ENCODE data around the gene TSKS.
A peak's percentile ranks its signal among the peaks of the same experiment; 100 is the strongest.
"Not testable (repeated sequence)": the region's sequence is repeated elsewhere in the genome, so short reads cannot be mapped to it uniquely, and the experiment has no call there.

The TSKS gene

GRCh38 chr19:49766007-49766929, 3.2 kb upstream of the TSKS start:
- DNase-seq: peak; percentile 98

DNA sequence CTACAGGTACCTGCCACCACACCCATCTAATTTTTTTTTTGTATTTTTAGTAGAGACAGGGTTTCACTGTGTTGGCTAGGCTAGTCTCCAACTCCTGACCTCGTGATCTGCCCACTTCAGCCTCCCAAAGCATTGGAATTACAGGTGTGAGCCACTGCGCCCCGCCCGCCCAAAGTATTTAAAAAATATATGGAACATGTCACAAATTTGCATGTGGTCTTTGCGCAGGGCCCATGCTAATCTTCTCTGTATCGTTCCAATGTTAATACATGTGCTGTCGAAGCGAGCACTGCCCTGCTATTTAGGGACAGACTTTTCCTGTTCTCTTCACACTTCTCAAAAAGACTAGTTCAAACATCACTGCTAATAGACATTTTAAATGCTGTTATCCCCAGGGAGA, 1.2 kb upstream of the TSKS start:
- DNase-seq: no peak

- no peak for DNase-seq
Measured at GRCh38 chr19:49761625-49762311, 1.3 kb downstream of the TSKS start.

DNA sequence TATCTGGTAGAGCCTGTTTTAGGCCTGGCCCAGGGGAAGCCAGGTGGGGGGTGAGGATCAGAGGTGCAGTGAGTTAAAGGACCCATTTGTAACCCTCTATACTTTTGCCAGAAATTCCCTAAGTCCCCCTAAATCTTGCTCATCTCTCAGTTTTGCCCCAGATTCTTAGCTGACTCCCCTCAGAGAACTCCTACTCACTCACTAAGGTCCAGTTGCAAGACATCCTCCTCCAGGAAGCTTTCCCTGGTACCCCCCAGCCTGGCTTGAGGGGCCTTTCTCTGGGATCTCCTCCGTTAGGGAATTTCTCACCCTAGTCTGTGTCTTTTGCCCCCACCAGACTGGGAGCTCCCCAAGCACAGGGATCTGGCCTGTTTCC, 1.9 kb downstream of the TSKS start:
- DNase-seq: no peak

GRCh38 chr19:49758292-49758691, 4.8 kb downstream of the TSKS start:
- DNase-seq: no peak

- no peak for DNase-seq
Measured at GRCh38 chr19:49755956-49756355, 7.2 kb downstream of the TSKS start.

DNA sequence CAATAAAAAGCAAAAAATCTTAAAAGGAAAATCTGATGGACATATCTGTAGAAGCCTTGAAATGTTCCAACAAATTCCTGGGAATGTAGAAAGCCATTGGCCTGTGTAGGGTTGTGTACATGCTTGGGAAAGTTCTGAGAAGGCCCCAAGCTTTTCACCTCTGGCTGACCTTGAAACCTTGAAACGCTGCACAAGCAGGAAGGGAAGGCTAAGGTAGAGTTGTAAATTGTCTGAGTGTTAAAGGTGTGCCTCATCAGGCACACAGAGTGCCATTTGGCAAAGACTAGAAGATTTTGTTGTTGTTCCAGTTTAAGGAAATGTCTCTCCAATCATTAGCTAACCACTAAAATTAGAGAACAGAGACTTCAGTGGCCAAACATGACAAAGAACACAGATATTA, 10.4 kb downstream of the TSKS start:
- no peak for DNase-seq

- DNase-seq: no peak
Measured at GRCh38 chr19:49749771-49750170, 13.3 kb downstream of the TSKS start.

GRCh38 chr19:49749055-49749716, 13.9 kb downstream of the TSKS start:
- peak in 1 of 2 experiments; percentile 5 for DNase-seq

DNA sequence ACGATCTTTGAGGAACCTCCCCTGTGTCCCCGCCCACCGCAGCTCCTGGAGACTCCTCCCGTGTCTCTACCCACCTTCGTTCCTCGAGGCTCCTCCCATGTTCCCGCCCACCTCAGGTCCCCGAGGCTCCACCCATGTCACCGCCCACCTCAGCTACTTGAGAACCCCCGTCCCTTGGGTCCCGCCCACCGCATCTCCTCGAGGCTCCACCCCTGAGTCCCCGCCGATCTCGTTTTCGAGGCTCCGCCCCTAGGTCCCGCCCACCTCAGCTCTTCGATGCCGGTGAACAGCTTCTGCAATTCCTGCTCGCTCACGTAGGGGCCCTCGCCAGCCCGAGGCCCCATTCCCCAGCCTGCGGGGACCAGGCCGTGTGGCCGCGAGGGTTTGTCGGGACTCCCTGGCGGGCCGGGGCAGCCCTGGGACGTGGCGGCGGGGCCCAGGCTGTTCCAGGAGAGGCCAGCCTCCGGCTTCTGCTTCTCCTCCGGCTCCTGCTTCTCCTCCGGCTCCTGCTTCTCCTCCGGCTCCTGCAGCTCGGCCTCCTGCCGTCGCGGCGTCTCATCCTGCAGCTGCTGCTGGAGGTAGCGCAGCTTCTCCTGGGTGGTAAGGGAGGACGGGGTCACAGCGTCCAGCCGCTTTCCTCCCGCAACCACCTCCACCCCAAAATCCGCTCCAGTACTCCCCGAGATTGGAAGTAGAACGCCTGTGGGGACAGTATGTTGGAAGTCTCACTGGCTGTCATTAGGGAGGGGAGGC, 16.7 kb downstream of the TSKS start:
- DNase-seq: no peak

GRCh38 chr19:49744946-49745381, 18.1 kb downstream of the TSKS start:
- DNase-seq: no peak

DNA sequence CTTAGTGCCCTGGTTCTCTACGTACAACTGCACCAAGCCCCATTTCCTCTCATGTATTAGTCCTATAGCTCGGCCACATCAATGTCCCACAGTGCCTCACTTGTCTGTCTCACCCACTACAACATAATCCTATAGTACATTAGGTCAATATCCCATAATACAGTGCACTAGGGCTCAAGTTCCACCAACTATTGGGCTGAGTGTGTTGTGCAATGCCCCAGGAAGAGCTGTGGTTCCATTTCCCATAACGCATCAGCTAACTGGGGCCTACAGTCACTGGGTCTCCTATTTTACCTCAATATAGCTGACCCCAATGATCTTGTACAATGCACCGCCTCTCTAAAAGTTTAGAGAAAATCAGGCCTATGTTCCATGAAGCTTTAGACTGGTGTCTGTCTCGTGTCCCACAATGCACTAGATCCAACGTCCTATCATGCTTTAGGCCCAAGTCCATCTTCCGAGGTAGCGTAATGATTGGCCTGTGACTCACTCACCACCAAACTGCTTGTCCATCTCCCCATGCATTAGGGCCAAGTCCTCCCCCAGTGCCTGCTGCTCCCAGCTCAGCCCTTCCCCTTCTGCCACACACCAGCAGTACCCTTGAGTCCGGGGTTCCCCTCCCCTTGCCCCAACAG, 21.8 kb downstream of the TSKS start:
- DNase-seq: no peak

- no peak for DNase-seq
Measured at GRCh38 chr19:49739933-49740332, 23.2 kb downstream of the TSKS start.

DNA sequence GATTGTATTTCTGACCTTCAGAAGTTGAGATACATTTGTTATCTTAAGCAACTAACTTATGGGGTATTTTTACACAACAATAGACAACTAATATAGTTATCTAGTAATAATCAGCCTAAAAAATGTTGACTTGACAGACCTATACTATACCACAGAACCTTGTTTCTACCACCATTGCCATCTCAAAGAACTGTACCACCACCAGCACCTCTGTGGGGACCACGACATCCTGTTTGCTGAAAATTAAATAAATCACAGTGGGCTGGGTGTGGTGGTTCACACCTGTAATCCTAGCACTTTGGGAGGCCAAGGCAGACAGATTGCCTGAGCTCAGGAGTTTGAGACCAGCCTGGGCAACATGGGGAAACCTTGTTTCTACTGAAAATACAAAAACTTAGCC, 24.0 kb downstream of the TSKS start:
- no peak for DNase-seq

- DNase-seq: no peak
Measured at GRCh38 chr19:49738268-49738667, 24.8 kb downstream of the TSKS start.

DNA sequence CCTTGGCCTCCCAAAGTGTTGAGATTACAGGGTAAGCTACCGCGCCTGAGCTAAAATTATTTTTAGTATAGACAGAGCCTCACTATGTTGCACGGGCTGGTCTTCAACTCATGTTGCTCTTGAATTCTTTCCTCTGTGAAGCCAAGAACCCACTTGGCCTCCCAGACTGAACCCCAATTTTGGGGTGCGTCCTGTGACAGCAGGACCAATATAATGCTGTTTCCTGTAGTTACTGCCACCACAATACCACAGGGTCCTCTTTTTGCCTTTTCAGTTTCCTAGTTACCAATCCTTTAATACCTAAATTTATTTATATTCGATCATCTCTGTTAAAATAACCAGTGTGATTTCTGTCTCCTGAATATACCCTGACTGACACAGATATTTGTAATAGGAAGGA, 32.9 kb downstream of the TSKS start:
- no peak for DNase-seq

- DNase-seq: no peak
Measured at GRCh38 chr19:49727217-49728030, 35.7 kb downstream of the TSKS start.

- not testable (repeated sequence) for DNase-seq
Measured at GRCh38 chr19:49719420-49719819, 43.7 kb downstream of the TSKS start.

GRCh38 chr19:49718991-49719390, 44.1 kb downstream of the TSKS start:
- DNase-seq: no peak

GRCh38 chr19:49718511-49718910, 44.6 kb downstream of the TSKS start:
- no peak for DNase-seq

- no peak for DNase-seq
Measured at GRCh38 chr19:49716154-49716553, 47.0 kb downstream of the TSKS start.

All from SW 1271 (cell line).